NB4 (cell line): ENCODE data around the gene PSMB3.

Experiments used
- MYC ChIP-seq: IDR thresholded peaks from 2 replicates; pipeline ENCODE4 v1.6.1; 2011; ENCODE audit warnings: low read depth, low read length
- POLR2A ChIP-seq: IDR thresholded peaks from 2 replicates; pipeline ENCODE4 v1.6.1; 2011; ENCODE audit warnings: mild to moderate bottlenecking; ENCODE audit not compliant: insufficient read length; ENCODE audit errors: extremely low read depth
- TF ChIP-seq, protein P1 (sequence below): IDR thresholded peaks from one replicate; pipeline ENCODE4 v1.5.1; 2012; ENCODE audit warnings: low read depth, low read length
- TF ChIP-seq, protein P2 (sequence below): IDR thresholded peaks from 2 replicates; pipeline ENCODE4 v1.6.1; 2011; ENCODE audit warnings: low read depth, low read length

GRCh38 chr17:38717139-38717745, 35.3 kb upstream of the PSMB3 start:
- TF ChIP-seq, protein P1, sequence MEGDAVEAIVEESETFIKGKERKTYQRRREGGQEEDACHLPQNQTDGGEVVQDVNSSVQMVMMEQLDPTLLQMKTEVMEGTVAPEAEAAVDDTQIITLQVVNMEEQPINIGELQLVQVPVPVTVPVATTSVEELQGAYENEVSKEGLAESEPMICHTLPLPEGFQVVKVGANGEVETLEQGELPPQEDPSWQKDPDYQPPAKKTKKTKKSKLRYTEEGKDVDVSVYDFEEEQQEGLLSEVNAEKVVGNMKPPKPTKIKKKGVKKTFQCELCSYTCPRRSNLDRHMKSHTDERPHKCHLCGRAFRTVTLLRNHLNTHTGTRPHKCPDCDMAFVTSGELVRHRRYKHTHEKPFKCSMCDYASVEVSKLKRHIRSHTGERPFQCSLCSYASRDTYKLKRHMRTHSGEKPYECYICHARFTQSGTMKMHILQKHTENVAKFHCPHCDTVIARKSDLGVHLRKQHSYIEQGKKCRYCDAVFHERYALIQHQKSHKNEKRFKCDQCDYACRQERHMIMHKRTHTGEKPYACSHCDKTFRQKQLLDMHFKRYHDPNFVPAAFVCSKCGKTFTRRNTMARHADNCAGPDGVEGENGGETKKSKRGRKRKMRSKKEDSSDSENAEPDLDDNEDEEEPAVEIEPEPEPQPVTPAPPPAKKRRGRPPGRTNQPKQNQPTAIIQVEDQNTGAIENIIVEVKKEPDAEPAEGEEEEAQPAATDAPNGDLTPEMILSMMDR = no peak
- TF ChIP-seq POLR2A (no peak), MYC (no peak)
- TF ChIP-seq, protein P2, sequence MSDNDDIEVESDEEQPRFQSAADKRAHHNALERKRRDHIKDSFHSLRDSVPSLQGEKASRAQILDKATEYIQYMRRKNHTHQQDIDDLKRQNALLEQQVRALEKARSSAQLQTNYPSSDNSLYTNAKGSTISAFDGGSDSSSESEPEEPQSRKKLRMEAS = no peak
